A172 (cell line): ENCODE measurements around the gene ARHGAP42. TPM values are rescaled to one million over a fixed set of nuclear protein-coding genes. Genes with fewer than 3 reads are reported as not detected.
"Not testable (repeated sequence)": the region's sequence is repeated elsewhere in the genome, so short reads cannot be mapped to it uniquely, and the experiment has no call there.

Experiments
- DNase-seq: peaks from one replicate; pipeline ENCODE4 v3.0.0-alpha.2; 2015; ENCODE audit warnings: low spot score
- total RNA-seq: library from RNA; depleted of rRNA; stranded (reverse); fragments of >200 nt; shearing (Covaris generic); gene quantifications from 2 replicates; pipeline ENCODE4 v1.2.3, GENCODE V29; 2014; rRNA removed

Gene ARHGAP42
- 15.8 and 17.1 TPM in 2 replicates for total RNA-seq

- DNase-seq = no peak
Observed at GRCh38 chr11:100687054-100687629, at the start of gene ARHGAP42. TSS of gene ARHGAP42 (plus strand) at chr11:100687288. CDS start at chr11:100687679, 391 bp downstream.

- DNase-seq = no peak
Observed at GRCh38 chr11:100637706-100638105, 49.4 kb upstream of the ARHGAP42 start.

- DNase-seq = no peak
Observed at GRCh38 chr11:100638648-100639047, 48.4 kb upstream of the ARHGAP42 start.

GRCh38 chr11:100639140-100639539, 47.9 kb upstream of the ARHGAP42 start:
- DNase-seq = no peak

- no peak for DNase-seq
Observed at GRCh38 chr11:100640071-100640470, 47.0 kb upstream of the ARHGAP42 start.

- no peak for DNase-seq
Observed at GRCh38 chr11:100640646-100641045, 46.4 kb upstream of the ARHGAP42 start.

GRCh38 chr11:100641456-100641855, 45.6 kb upstream of the ARHGAP42 start:
- DNase-seq = no peak

DNA sequence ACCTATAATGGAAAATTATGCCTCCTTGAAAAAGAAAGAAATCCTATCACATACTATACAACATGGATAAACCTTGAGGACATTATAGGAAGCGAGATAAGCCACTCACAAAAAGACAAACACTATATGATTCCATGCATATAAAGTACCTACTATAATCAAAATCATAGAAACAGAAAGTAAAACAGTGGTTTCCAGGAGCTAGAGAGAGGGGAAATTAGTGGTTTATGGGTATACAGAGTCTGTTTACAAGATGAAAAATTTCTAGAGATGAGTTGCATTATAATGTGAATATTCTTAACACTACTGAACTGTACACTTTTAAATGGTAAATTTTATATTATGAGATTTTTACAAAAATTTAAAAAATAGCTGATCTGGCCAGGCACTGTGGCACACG, 40.5 kb upstream of the ARHGAP42 start:
- no peak for DNase-seq

DNA sequence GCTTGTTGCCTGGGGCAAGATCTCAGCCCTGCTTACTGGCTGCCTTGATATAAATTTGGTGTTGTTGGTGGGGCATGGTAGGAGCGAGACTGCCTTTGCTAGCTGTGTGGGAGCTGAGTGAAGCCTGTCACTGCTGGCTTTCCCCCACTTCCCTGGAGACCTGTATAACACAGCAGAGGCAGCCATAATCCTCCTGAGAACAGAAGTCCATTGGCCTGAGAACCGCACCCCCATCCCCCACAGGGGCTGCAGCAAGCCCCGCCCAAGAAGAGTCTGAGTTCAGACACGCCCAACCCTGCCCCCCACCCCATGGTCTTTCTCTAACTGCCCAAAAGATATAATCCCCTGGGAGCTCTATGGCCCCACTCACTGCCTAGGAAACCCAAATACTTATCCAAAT, 39.2 kb upstream of the ARHGAP42 start:
- DNase-seq = no peak

GRCh38 chr11:100663583-100663982, 23.5 kb upstream of the ARHGAP42 start:
- DNase-seq = no peak

DNA sequence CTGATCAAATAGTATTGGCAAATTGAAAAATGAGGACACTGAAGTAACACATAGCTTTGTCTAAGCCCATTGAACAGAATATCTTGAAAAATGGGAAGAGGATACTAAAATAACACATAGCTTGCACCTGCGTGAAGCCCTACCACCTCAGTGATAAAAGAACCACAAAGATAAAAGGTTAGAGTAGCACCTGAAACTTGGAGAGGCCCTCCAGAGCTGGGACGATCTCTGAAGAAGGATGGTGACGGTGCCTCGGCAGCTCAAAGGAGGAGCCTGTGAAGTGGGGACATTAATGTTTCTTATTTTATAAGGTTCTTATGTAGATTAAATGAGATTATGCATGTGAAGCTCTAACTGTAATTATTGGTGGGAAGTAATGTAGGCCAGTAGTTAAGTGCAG, 23.1 kb upstream of the ARHGAP42 start:
- no peak for DNase-seq

DNA sequence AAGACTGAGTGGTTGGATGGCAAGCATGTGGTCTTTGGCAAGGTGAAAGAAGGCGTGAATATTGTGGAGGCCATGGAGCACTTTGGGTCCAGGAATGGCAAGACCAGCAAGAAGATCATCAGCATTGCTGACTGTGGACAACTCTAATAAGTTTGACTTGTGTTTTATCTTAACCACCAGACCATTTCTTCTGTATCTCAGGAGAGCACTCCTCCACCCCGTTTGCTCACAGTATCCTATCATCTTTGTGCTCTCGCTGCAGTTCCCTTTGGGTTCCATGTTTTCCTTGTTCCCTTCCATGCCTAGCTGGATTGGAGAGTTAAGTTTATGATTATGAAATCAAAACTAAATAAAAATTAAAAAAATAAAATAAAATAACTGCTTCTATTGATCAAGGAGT, 20.3 kb upstream of the ARHGAP42 start:
- not testable (repeated sequence) for DNase-seq

GRCh38 chr11:100667449-100667848, 19.6 kb upstream of the ARHGAP42 start:
- DNase-seq = no peak

DNA sequence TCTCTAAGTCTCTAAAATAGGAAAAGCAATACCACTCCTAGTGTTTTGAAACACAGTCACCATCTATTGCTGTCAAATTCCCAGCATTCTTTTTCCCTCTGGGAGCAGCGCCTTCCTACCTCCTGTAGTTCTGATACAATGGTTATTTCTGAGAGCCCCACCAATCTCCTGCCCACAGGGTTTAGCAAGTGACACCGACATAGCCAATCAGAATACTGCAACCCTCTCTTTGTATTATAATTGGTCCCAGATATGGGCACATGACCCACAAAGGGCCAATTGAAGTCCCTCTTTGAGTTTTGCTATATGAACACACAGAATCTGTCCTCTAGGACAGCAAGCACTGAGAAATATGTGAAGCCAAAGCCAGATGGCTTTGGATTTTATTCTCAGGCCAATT, 16.9 kb upstream of the ARHGAP42 start:
- no peak for DNase-seq

DNA sequence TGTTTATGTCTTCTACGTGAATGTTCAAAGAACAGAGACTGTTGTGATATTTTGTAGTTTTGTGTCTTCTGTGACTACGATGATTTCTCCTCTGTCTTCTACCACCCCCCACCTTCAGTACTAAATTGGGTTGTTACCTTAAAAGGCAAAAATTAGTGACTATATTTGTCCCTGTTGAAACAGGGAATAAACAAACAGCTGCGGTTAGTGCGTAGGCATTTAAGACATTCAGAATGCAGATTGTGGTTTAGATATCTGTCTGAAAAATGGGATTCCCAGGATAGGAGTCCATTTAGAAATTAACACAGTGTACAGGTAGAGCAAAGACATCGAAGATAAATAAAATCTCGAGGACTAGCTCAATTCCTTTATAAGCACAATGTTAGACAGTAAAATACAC, 15.6 kb upstream of the ARHGAP42 start:
- peak; percentile 57 for DNase-seq

DNA sequence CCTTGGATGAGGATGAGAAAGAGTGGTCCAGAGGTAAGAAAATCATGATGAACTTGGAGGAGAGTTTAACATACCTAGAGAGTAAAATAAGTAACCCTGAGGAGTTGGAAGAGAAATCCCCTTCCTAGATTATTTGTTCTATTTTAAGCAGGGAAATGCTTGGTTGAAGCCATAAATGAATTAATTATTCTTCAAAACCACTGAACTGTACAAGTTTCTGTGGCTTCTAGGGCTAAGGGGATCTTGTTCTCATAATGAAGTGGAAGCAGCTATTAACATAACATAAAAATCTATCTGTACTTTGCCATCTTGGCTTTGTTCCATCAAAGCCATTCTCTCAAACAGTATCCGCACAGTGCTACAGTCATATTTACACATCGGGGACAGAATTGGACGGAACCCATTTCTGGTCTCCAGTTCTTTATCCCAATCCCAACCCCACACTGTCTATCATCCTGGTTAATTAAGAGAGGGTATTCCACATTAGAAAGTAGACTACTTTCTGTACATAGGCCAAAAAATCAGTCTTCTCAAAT, 14.5 kb upstream of the ARHGAP42 start:
- DNase-seq = no peak

- no peak for DNase-seq
Observed at GRCh38 chr11:100673063-100673462, 14.0 kb upstream of the ARHGAP42 start.

GRCh38 chr11:100674212-100674611, 12.9 kb upstream of the ARHGAP42 start:
- DNase-seq = peak; percentile 51

- DNase-seq = no peak
Observed at GRCh38 chr11:100675115-100675650, 11.9 kb upstream of the ARHGAP42 start.

- DNase-seq = peak; percentile 39
Observed at GRCh38 chr11:100676901-100677300, 10.2 kb upstream of the ARHGAP42 start.

DNA sequence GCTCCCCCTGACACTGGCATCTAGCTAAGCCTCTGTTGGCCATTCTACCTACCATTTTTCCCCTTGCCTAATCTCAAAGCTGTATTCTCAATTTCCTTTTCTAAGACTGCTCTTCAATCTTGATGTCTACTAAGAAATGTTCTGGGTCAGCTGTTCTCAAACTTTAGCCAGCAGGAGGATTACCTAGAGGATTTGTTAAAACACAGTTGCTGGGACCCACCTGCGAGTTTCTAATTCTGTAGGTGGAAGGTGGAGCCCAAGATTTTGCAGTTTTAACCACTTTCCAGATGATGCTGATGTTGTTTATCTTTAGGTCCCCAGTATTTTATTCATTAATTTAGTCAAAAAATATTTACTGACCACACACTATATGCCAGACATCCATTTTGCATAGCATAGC, 9.3 kb upstream of the ARHGAP42 start:
- DNase-seq = no peak

- no peak for DNase-seq
Observed at GRCh38 chr11:100680070-100680469, 7.0 kb upstream of the ARHGAP42 start.

GRCh38 chr11:100681064-100681502, 6.0 kb upstream of the ARHGAP42 start:
- DNase-seq = peak; percentile 68
